CD14-positive monocyte (primary cell): ENCODE measurements around the gene VOPP1. TPM values are rescaled to one million over a fixed set of nuclear protein-coding genes. Genes with fewer than 3 reads are reported as not detected.

Experiments used
- DNase-seq, 3 donors: peaks; one replicate each; pipeline ENCODE4 v3.0.0-alpha.2; 2011 to 2022
- H2AFZ ChIP-seq: 2 replicates; pipeline ENCODE4 v1.6.0; 2012; ENCODE audit warnings: mild to moderate bottlenecking, low read depth, low read length, inconsistent platforms; ENCODE audit not compliant: insufficient read depth, poor library complexity, severe bottlenecking
- H3K27ac ChIP-seq, 2 donors: 1 replicate in 1 of 2; 2 replicates in 1 of 2; pipeline ENCODE4 v1.5.1; 2012 to 2013; ENCODE audit warnings: low read length in 2 of 2, control low read depth in 1 of 2, inconsistent platforms in 1 of 2, low read depth in 1 of 2, mild to moderate bottlenecking in 1 of 2
- H3K27me3 ChIP-seq, 2 donors: one replicate each; pipeline versions ENCODE4 v1.6.0 to v1.6.1; 2011 to 2013; ENCODE audit warnings: low read length in 2 of 2; ENCODE audit not compliant: control insufficient read depth in 2 of 2, insufficient read depth in 2 of 2
- H3K36me3 ChIP-seq, 2 donors: replicated peaks in 1 of 2; 1 replicate in 1 of 2; 2 replicates in 1 of 2; pipeline versions ENCODE4 v1.5.1 to v1.6.1; 2012 to 2013; ENCODE audit warnings: low read length in 2 of 2, control low read depth in 1 of 2, inconsistent platforms in 1 of 2, mild to moderate bottlenecking in 1 of 2; ENCODE audit not compliant: insufficient read depth in 2 of 2, control insufficient read depth in 1 of 2
- H3K4me1 ChIP-seq, 2 donors: 1 replicate in 1 of 2; 2 replicates in 1 of 2; pipeline versions ENCODE4 v1.5.1 to v1.6.1; 2012 to 2013; ENCODE audit warnings: low read length in 2 of 2, control low read depth in 1 of 2, inconsistent platforms in 1 of 2, mild to moderate bottlenecking in 1 of 2, moderate library complexity in 1 of 2; ENCODE audit not compliant: insufficient read depth in 2 of 2, control insufficient read depth in 1 of 2
- H3K4me2 ChIP-seq: replicated peaks from 2 replicates; pipeline ENCODE3; 2012; ENCODE audit warnings: low read length, moderate library complexity, mild to moderate bottlenecking; ENCODE audit not compliant: poor library complexity, severe bottlenecking; ENCODE audit errors: extremely low read depth
- H3K4me3 ChIP-seq, 3 experiments: fragments of 200-600 bp in 1 of 3; sonication (generic) in 1 of 3; replicated peaks in 1 of 3; 1 replicate in 2 of 3; 2 replicates in 1 of 3; pipeline ENCODE4 v1.5.1; 2011 to 2013; ENCODE audit warnings: low read length in 3 of 3, mild to moderate bottlenecking in 3 of 3, control low read depth in 2 of 3, low read depth in 2 of 3, inconsistent platforms in 1 of 3, moderate library complexity in 1 of 3
- H3K79me2 ChIP-seq: 2 replicates; pipeline ENCODE4 v1.6.0; 2012; ENCODE audit warnings: mild to moderate bottlenecking, control low read depth, inconsistent platforms, low read length, moderate library complexity; ENCODE audit not compliant: insufficient read depth
- H3K9ac ChIP-seq: 2 replicates; pipeline ENCODE4 v1.6.0; 2017; ENCODE audit warnings: low read length, mild to moderate bottlenecking; ENCODE audit not compliant: insufficient read depth, poor library complexity, severe bottlenecking
- H3K9me3 ChIP-seq, 2 donors: replicated peaks in 1 of 2; 1 replicate in 1 of 2; 2 replicates in 1 of 2; pipeline versions ENCODE4 v1.5.1 to v1.6.1; 2012 to 2013; ENCODE audit warnings: low read length in 2 of 2, control low read depth in 1 of 2; ENCODE audit not compliant: control insufficient read depth in 1 of 2, insufficient read depth in 1 of 2
- H4K20me1 ChIP-seq: 2 replicates; pipeline ENCODE4 v1.6.0; 2012; ENCODE audit warnings: mild to moderate bottlenecking, low read length, control low read depth, moderate library complexity; ENCODE audit not compliant: insufficient read depth
- H3K27ac Mint-ChIP-seq, 7 donors: one replicate each; pipeline ENCODE4 v1.8.0; 2020; ENCODE audit warnings: mild to moderate bottlenecking in 7 of 7, mixed read lengths in 7 of 7, moderate library complexity in 6 of 7, inconsistent platforms in 2 of 7
- H3K27me3 Mint-ChIP-seq, 3 donors: one replicate each; pipeline ENCODE4 v1.8.0; 2021 to 2022; ENCODE audit warnings: low read depth in 3 of 3, mild to moderate bottlenecking in 3 of 3, mixed read lengths in 3 of 3, moderate library complexity in 3 of 3, inconsistent platforms in 1 of 3
- H3K36me3 Mint-ChIP-seq, 2 donors: one replicate each; pipeline ENCODE4 v1.8.0; 2020; ENCODE audit warnings: mixed read lengths in 2 of 2, inconsistent platforms in 1 of 2, mild to moderate bottlenecking in 1 of 2
- H3K4me1 Mint-ChIP-seq: one replicate; pipeline ENCODE4 v1.8.0; 2020; ENCODE audit warnings: mild to moderate bottlenecking, mixed read lengths
- H3K4me3 Mint-ChIP-seq, 2 donors: one replicate each; pipeline ENCODE4 v1.8.0; 2020; ENCODE audit warnings: mild to moderate bottlenecking in 2 of 2, mixed read lengths in 2 of 2, moderate library complexity in 1 of 2
- H3K9me3 Mint-ChIP-seq, 7 donors: one replicate each; pipeline ENCODE4 v1.8.0; 2020 to 2022; ENCODE audit warnings: mixed read lengths in 7 of 7, mild to moderate bottlenecking in 6 of 7, moderate library complexity in 6 of 7, inconsistent platforms in 2 of 7
- CTCF ChIP-seq: fragments of 200-600 bp; IDR thresholded peaks from one replicate; pipeline ENCODE4 v1.8.0; 2022; ENCODE audit warnings: antibody characterized with exemption, mild to moderate bottlenecking
- WGBS: methylation state at CpG from one replicate; pipeline ENCODE4 v1.1.5; 2013; ENCODE audit warnings: missing lambda C conversion rate; ENCODE audit not compliant: insufficient coverage; 5-methylcytosine and 5-hydroxymethylcytosine counted together
- intact Hi-C, 2 donors: fragments of 100-400 bp; cut with micrococcal nuclease; formaldehyde crosslinking; loops; one replicate each; pipeline versions ENCODE4 v1.15.0 to v1.15.1; 2023
- polyA plus RNA-seq, 3 donors: library from polyadenylated mRNA; depleted of rRNA in 1 of 3; unstranded in 2 of 3; stranded (reverse) in 1 of 3; fragments of 300-500 nt in 2 of 3; fragments of >200 nt in 1 of 3; fragmentation: Illumina TruSeq in 2 of 3; gene quantifications; 1 replicate in 2 of 3; 2 replicates in 1 of 3; pipeline ENCODE4 v1.2.3, GENCODE V29; 2012 to 2021

Gene VOPP1
- polyA plus RNA-seq, 3 donors = 16.7 to 22.1 (median 18.0) TPM

GRCh38 chr7:55575098-55575497 is 2.8 kb upstream of the VOPP1 start:
- Mint-ChIP-seq H3K27ac (no peak overlapping the region), H3K9me3 (peaks cover 0 to 6% (median 0%) of the 10 kb centered on the region in 7 donors), H3K4me3 (no peak overlapping the region), H3K27me3 (peaks cover 8 to 17% (median 16%) of the 10 kb centered on the region in 3 donors), H3K36me3 (peaks cover 0 to 5% of the 10 kb centered on the region in 2 donors), H3K4me1 (peaks cover 26% of the 10 kb centered on the region)
- no peak for DNase-seq
- Histone ChIP-seq H3K79me2 (peaks cover 4% of the 10 kb centered on the region), H3K36me3 (no peaks in the 10 kb centered on the region), H3K4me1 (peaks cover 30 to 31% of the 10 kb centered on the region in 2 donors), H3K9me3 (no peaks in the 10 kb centered on the region), H2AFZ (no peak overlapping the region), H3K9ac (no peak overlapping the region), H4K20me1 (peaks cover 12% of the 10 kb centered on the region), H3K4me3 (no peak overlapping the region), H3K4me2 (no peak overlapping the region), H3K27ac (no peak overlapping the region), H3K27me3 (peaks cover 0 to 3% of the 10 kb centered on the region in 2 donors)
- TF ChIP-seq CTCF = no peak
- 76% methylated on average over 9 of the region's 9 CpGs for WGBS
- intact Hi-C loops = loop anchor here in 1 of 2 donors (10.0 kb wide), 1 partner anchor 210 kb away; the partner anchor contains the start of gene LANCL2

DNA sequence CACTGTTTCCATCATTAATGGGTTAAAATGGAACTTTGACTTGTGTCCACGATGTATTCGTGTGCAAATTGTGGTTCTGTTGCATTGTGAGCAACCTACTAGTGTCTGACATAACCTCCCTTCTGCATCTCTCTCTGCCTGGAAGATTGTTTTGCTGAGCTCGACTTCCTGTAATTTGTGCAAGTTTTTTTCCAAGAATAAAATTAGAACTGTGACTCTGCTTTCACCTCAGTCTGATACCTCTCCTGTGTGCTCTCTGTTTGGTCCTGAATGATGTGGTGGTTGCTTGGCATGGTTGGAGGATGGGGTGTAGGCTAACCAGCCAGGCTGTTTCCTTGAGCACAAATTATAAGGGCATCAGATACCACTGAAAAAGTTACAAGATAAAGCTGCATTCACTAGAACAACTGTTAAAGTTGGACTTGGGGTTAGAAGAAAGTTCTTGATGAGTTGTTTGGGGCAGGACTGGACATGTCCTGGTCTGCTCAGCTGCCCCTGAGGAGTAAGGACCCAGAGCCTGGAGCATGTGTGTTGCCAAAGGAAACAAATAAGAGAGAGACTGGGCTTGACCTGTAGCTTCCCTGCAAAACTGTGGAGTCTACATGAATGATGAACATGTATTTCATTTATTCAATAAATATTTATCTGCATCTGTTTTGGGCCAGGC is 1.9 kb upstream of the VOPP1 start:
- intact Hi-C loops = loop anchor here in 1 of 2 donors (5.0 to 10.0 kb wide), 2 partner anchors 67 to 209 kb away; partner anchors contain the start of gene LANCL2
- H3K27me3 Mint-ChIP-seq = peaks cover 11 to 16% (median 15%) of the 10 kb centered on the region in 3 donors
- peak overlapping the region in 1 of 2 donors; percentile 94 for H3K4me3 Mint-ChIP-seq
- H3K9ac ChIP-seq = no peak overlapping the region
- peak overlapping the region in 2 of 7 donors; percentile 31 to 54 for H3K27ac Mint-ChIP-seq
- H3K9me3 Mint-ChIP-seq = peaks cover 0 to 3% (median 0%) of the 10 kb centered on the region in 7 donors
- H3K36me3 Mint-ChIP-seq = peaks cover 4 to 13% of the 10 kb centered on the region in 2 donors
- no peak overlapping the region for H3K27ac ChIP-seq
- TF ChIP-seq CTCF = no peak
- peaks cover 0 to 3% of the 10 kb centered on the region in 2 donors for H3K27me3 ChIP-seq
- no peaks in the 10 kb centered on the region for H3K36me3 ChIP-seq
- peaks cover 35% of the 10 kb centered on the region for H3K4me1 Mint-ChIP-seq
- WGBS = no CpG with 5 or more reads among the region's 3 CpGs
- peaks cover 33 to 35% of the 10 kb centered on the region in 2 donors for H3K4me1 ChIP-seq
- H4K20me1 ChIP-seq = peaks cover 21% of the 10 kb centered on the region
- no peaks in the 10 kb centered on the region for H3K9me3 ChIP-seq
- H3K79me2 ChIP-seq = peaks cover 13% of the 10 kb centered on the region
- DNase-seq = no peak
- peak overlapping the region; percentile 19 for H2AFZ ChIP-seq
- H3K4me2 ChIP-seq = no peak overlapping the region
- H3K4me3 ChIP-seq = no peak overlapping the region
